Suppressor macrophage treated with lipopolysaccharide for 4 hours (primary cell): ENCODE measurements around the gene GALNT15.

ENCODE experiments used
- DNase-seq: peaks from one replicate; pipeline ENCODE4 v3.0.0-alpha.2; 2020

The GALNT15 gene

DNA sequence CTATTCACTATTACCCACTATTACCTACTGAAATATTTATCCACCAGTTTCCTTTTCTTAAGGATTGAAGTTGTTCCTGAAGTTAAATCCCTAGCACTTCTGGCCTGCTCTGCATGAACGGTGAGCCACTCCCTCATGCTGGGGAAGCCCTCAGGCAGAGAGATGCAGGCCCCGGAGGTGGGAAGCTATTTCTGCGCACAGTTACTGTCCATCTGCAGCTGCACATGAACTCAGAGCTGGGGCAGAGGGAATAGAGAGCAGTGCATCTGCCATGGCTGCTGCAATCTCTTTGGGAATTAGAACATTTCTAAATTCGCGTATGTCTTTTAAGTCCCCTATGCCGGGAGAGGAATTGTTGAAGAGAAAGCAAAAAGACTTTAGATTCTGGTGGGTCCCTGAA is 6.3 kb upstream of the GALNT15 start:
- DNase-seq = no peak

DNA sequence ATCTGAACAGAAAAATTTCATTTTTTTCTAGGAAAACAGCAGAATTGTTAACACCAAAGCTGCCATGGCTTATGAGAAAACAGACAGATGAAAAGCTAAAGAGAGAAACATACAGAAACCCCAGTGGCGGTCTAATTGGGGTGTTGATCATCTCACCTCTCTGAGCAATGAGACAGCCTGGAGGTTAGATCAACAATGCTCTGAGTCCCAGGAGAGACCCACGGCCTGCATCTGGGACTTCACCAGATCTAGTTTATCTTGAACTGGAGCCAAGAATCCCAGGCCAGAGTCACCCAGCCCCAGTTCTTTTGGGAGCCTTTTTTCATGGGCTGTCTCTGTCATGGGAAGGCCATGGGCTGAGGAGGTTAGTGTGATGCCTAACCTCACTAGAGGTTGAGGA is 3.5 kb upstream of the GALNT15 start:
- no peak for DNase-seq

DNA sequence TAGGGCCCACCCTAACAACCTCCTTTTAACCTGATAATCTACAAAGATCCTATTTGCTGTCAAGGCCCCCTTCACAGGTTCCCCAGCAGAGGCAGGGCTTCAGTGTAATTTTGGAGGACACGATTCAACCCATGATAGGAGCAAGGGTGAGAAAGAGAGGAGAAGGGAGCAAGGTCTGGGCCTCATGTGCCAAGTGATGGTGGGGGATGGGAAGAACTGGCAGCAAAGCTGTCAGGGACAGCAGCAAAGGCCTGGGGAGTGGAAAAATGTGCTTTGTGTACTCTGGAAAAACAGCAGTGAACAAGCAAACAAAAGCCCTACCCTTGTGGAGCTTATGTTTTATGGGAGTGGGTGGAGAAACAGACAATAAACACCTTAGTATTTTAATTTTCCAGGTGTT is 2.7 kb upstream of the GALNT15 start:
- no peak for DNase-seq

DNA sequence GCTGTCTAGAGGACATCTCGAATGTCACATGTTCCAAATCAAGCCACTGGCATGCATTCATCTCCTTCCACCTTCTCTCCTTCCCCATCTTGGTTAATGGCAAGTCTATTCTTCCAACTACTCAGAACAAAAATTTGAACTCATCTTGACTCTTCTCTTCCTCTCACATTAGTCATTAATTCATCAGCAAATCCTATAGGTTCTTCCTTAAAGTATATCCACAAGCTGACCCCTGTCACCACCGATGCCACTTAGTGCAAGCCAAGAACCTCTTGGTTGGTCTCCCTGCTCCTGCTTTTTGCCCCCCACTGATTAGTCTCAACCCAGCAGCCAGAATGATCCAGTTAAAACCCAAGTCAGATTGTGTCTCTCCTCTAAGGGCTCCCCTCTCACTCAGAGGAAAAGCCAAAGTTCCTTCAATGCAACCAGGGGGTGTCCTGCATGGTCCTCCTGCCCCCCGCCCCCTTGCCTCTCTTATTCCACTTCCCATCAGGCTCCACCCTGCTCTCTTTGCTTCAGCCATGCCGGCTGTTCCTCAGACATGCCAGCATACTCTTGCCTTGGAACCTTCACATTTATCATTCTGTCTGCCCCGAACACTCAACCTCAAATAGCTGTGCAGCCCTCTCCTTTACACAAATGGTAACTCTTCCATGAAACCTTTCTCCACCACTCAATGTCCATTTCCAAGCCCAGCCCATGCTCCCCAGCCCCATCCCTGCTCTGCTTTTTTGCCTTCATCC is 1.0 kb upstream of the GALNT15 start:
- no peak for DNase-seq

DNA sequence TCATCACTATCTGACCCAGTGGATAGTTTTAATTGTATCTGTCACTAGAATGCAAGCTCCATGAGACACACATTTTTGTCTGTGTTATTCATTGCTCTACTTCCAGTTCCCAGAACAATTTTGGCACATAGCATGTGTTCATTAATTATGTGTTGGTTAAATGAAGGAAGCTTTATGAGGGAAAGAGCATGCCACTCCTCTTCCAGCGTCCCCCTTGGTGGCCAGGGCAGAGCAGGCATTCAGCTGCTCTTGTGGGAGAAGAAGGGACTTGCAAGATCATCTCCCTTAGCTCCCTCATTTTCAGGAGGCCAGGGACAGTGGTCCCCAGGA is 489 bp upstream of the GALNT15 start:
- DNase-seq = no peak

DNA sequence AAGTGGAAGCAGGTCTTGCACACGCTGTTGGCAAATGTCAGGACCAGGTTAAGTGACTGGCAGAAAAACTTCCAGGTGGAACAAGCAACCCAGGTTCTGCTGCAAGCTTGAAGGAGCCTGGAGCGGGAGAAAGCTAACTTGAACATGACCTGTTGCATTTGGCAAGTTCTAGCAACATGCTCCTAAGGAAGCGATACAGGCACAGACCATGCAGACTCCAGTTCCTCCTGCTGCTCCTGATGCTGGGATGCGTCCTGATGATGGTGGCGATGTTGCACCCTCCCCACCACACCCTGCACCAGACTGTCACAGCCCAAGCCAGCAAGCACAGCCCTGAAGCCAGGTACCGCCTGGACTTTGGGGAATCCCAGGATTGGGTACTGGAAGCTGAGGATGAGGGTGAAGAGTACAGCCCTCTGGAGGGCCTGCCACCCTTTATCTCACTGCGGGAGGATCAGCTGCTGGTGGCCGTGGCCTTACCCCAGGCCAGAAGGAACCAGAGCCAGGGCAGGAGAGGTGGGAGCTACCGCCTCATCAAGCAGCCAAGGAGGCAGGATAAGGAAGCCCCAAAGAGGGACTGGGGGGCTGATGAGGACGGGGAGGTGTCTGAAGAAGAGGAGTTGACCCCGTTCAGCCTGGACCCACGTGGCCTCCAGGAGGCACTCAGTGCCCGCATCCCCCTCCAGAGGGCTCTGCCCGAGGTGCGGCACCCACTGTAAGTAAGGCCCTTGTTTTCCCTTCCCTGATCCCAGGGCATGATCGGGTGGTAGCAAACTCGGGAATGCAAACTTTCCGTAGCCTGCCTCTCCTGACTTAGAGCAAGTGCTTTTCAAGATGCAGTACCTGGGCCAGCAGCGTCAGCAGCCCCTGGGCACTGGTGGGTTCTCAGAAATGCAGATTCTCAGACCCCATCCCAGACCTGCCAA is 759 bp downstream of the GALNT15 start:
- no peak for DNase-seq

DNA sequence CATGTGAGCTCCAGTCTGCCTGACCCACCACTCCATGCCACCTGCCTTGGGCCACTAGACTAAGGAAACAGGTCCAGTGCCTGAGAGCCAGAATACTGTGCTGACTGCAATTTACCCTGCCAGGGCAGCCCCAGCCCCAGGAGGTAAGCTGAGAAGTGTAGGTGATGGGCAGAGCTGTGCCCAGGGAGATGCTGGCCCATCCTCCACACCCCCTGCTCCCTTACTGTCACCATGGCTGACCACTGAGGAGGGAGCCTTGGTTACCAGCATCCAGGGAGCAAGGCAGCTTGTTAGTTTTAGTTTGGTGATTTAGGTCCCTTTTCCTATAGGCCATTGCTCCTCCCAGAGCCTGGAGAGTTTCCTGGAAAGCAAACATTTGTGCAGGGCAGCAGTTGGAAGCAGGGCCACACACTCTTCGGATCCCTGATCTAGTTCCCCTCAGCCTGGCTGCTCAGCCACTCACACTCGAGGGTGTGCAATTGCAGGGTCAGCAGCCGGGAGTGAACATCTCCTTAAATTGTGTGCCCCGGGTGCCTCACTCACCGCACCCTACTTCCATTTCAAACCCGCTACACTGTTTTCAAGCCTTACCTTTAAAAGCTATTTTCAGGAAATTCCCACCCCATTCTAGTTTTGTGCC is 2.0 kb downstream of the GALNT15 start:
- DNase-seq = no peak

DNA sequence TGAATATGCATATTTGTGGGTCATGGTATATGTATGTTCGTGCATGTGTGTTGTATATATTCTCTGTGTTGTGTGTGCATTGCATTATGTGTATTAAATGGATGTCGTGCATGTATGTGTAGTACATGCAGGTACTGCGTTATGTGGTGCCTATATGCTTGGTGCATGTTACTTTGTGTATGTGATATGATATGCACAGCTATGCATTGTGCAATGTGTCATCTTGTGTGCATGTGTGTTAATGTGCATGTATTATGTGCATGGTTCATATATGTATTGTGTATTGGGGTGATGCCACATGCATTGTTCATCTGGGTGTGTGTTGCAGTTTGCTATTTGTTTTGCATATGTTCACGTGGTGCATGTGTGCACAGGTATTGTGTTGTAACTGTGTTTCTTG is 2.9 kb downstream of the GALNT15 start:
- no peak for DNase-seq

DNA sequence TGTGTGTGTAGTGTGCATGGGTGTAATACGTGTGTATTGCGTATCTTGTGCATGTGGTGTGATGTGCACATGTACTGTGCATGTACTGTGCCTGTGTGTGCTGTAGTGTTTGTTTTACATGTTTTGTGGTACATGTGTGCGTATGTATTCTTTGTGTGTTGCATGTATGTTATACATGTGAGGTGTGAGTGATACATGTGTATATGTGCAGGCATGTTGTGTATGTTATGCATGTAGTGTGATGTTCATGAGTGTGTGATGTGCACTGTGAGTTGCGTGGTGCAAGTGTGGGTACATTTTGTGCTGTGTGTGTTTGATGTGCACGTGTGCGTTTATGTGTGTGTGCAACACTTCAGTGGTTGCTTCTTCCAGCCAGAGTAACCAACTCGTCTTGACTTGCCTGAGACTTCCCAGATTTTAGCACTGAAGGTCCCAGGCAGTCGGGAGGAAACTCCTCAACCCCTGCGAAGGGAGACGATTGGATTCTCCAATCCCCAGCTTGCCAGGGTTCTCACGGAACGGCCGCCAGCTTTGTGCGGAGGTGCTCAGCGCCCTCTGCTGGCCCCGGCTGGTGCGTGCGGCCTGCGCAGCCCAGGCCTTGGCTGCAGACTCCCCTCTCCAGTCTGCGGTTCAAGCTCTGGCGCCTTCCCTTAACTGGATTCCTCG is 3.6 kb downstream of the GALNT15 start:
- peak; percentile 75 for DNase-seq

DNA sequence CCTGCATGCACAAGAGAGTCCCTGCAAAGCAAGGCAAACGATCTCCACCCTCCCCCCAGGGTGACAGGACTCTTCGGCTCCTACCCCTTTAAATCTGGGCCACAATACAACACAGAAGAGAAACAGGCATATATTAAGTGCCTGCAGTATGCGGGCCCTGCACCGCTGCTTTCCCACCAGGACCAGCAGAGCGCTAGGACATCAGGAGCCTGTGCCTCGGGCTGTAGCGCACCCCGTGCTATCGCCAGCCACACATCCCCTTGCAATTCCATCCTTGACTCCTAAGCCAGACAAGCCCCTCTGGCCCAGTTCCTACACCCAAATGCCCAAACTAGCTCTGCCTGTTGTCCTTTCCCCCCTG is 4.1 kb downstream of the GALNT15 start:
- DNase-seq = no peak

DNA sequence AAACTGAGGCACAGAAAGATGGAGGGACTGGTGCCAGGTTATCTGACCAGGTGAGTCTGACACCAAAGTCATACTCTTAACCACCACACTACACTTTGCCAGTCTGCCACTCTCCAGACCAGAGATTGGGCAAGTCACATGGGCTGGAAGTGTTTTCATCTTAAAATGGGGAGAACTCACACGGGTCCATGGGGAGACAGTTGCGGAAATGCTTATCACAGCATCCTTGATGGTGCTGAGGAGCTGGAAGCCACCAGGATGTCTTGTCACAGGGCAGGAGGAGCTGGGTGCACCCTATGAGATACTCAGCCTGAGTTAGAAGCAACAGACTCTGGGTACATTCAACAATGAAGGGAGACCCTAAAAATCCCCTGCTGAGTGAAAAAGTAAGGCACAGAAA is 4.8 kb downstream of the GALNT15 start:
- no peak for DNase-seq

DNA sequence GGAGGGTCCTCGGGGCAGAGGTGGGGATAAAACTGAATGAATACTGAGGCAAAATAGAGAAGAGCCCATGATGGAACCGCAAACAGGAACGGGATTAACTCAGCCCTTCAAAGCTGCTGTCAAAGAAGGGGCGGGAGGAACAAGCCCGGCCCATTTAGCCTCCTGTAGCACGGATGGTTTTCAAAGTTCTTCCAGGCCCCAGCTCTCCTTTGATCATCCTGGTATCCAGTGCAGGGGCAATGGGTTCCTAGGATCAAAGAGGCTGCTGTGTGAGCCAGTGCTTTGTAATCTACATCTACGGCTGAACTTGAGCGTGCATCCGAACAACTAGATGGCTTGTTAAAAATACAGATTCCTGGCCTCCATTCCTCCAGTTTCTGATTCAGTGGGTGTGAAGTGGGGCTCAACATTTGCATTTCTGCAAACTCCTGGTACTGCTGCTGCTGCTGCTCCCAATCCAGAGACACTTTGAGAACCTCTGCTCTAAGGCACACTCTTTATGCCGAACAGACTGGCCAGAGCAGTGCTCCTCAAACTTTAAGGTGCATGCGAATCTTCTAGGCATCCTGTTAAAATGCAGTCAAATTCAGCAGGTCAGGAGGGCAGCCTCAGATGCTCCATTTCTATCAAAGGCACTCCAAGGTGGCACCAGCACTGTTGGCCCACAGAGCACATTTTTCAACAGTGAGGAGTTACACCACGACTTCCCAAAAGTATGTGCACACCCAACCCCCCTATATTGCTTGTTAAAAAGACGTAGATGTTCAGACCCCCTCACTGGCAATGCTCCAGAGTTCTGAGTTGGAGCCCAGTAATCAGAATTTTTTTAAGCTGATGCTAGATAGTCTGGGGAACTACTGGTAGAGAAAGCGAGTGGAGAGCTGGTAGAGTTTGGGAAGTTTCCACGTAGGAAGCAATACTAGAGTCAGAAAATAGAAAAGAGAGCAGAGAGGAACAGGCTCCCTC is 5.6 kb downstream of the GALNT15 start:
- no peak for DNase-seq

DNA sequence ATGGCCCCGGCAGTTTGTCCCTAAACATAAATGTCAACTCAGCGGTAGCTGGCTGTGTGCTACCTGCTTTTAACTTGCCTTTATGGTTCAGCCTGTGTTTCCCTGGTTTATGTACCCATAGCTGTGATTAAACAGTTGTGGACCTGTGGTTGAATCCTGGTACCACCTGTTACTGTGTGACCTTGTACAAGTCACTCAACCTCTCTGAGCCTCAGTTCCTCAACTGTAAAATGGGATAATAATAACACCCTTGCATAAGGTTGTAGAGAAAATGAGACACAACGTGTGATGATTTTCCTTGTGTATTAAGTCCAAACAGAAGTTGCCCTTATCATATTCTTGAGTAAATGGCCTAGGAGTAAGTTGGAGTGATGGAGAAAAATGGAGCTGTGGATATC is 6.3 kb downstream of the GALNT15 start:
- no peak for DNase-seq

DNA sequence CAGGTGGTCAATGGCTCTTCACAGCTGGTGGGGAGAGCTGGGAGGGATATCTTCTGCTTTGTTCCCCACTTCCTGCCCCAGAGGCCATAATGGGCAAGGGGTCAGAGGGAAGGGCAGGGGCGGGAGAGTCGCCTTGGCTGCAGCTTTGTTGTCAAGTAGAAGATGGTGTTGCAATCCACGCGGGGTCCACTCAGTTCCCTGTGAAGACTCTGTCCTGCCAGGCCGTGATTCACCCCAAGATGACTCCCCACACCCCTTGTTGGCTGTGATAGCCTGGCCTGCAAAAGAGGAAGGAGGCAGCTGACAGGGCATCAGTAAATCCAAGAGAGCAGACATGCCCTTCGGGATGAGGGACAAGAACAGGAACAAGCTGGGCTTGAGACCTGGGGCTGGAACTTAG is 6.9 kb downstream of the GALNT15 start:
- DNase-seq = peak; percentile 88

DNA sequence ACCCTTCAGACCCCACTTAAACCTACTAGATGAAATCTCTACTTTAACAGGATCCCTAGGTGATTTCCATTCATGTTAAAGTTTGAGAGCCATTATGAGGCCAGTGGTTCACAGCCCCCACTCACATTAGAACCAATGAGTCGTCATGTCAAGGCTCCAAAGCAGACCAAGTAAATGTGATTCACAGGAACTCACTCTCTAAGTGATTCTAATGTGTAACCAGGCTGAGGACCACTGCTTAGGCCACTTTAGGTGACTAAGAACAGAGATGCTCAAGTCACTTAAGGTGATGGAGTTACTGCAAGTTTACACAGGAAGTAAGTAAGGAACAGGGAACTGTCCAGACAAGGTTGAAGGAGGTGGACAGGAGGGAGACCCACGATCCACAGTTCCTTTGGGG is 7.7 kb downstream of the GALNT15 start:
- DNase-seq = no peak

DNA sequence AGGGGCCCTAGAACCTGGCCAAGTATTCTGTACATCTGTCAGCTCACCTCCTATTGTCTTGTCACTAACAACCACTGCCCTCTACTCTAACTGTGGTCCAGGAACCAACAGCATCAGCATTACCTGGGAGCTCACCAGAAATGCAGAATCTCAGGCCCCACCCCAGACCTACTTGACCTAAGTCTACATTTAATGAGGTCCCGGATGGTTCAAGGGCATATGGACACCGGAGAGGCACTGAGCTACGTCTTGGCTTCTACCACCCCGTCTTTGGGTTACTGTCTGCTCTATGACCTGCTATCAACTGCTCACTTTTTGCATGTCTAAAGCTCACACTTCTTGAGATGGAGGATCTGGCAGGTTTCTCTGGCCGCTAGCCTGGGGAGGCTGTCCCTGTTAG is 8.1 kb downstream of the GALNT15 start:
- DNase-seq = no peak

DNA sequence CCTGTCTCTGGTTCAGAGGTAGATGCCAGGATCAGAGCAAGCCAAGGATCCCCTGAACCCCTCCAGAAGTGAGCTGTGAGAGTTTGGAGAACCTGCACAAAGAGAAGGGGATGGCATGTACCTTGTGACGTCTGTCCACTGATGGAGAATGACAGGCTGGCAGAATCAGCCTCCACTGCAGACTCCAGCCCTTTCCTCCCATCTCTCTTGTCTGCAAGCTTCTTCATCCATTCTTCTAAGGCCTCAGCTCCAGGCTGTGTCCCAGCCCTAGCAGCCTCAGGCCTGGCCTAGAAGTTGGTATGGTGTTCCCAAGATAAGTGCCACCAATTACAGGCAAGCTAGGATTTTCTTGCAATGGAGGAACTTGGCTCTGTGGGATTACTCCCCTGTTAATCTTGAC is 8.6 kb downstream of the GALNT15 start:
- no peak for DNase-seq

DNA sequence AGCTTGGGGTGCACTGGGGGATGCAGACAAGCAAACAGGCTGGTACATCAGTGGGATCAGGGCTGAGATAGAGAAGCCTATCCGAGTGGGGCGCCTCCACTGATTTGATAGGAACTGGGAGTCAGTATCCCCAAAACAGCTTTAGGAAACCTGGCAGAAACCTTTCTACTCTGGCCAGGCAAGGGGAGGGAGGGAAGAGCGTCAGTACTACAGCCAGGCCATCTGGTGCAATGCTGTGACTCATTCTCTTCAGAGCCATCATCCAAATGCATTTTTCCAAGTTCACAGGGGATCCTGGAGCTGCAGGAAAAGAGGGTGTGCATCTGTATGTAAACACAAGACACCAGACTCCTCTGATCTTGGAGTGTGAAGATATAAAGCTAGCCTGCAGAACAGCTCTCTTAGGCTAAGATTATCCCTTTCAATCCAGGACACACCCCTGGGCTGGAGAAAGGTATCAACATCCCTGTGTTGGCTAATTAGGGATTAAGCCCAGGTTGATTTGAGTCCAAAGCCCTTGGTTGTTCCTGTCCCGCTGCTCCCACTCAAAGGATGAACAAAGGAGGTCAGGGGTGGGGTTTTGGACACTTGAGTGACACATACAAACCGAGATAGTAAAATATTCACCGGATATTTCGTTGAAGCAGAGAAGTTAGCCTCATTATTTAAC is 9.3 kb downstream of the GALNT15 start:
- no peak for DNase-seq

DNA sequence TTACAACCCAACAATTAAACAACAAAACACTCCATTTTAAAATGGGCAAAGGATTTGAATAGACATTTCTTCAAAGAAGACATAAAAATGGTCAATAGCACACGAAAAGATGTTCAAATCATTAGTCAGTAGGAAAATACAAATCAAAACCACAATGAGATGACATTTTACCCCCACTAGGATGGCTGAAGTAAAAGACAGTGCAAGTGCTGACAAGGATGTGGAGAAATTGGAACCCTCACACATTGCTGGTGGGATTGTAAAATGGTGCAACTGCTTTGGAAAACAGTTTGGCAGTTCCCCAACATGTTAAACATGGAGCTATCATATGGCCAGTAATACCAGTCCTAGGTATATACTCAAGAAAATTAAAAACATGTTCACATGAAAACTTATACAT is 11.6 kb downstream of the GALNT15 start:
- no peak for DNase-seq

DNA sequence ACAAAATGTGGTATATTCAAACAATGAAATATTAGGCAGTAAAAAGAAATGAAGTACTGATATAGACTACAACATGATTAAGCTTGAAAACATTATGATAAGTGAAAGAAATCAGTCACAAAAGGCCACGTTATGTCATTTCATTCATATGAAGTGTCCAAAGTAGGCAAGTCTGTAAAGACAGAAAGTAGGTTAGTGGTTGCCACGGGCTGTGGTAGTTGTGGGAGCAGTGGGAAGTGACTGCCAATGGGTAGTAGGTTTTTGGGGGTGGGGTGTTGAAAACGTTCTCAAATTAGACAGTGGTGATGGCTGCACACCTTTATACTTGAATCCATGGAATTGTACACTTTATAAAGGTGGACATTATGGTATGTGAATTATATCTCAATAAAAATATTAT is 12.1 kb downstream of the GALNT15 start:
- no peak for DNase-seq

DNA sequence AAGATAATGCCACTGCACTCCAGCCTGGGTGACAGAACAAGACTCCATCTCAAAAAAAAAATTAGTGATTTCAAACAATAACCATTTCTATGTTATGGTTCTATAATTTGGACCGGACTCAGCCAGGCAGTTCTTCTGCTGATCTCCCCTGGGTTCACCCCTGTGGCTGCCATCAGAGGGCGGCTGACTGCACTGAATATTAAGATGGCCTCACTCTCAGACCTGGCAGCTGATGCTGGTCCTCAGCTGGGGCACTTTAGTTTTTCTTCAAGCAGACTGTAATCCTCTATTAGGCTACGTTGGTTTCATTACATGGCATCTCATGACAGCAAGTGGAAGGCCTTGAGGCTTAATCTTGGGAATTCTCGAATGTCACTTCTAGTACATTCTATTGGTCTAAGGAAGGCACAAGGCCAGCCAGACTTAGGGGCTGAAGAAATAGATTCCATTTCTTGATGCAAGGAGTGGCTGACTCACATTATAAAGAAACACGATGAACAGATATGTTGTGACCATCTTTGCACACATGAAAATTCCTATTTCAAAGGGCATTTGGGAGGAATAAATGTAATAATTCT is 12.8 kb downstream of the GALNT15 start:
- no peak for DNase-seq
